GM12873 (cell line): ENCODE results near the gene OR2H1.

Source experiments
- TF ChIP-seq, protein P1 (sequence below): IDR thresholded peaks from 2 replicates; pipeline ENCODE4 v1.5.1; 2012; ENCODE audit warnings: low read depth, mild to moderate bottlenecking, moderate library complexity, low read length, control low read depth; ENCODE audit not compliant: insufficient read depth; ENCODE audit errors: missing control alignments

Gene OR2H1

GRCh38 chr6:29491574-29491973 lies 34.6 kb downstream of the OR2H1 start:
- TF ChIP-seq, protein P1, sequence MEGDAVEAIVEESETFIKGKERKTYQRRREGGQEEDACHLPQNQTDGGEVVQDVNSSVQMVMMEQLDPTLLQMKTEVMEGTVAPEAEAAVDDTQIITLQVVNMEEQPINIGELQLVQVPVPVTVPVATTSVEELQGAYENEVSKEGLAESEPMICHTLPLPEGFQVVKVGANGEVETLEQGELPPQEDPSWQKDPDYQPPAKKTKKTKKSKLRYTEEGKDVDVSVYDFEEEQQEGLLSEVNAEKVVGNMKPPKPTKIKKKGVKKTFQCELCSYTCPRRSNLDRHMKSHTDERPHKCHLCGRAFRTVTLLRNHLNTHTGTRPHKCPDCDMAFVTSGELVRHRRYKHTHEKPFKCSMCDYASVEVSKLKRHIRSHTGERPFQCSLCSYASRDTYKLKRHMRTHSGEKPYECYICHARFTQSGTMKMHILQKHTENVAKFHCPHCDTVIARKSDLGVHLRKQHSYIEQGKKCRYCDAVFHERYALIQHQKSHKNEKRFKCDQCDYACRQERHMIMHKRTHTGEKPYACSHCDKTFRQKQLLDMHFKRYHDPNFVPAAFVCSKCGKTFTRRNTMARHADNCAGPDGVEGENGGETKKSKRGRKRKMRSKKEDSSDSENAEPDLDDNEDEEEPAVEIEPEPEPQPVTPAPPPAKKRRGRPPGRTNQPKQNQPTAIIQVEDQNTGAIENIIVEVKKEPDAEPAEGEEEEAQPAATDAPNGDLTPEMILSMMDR: no peak

DNA sequence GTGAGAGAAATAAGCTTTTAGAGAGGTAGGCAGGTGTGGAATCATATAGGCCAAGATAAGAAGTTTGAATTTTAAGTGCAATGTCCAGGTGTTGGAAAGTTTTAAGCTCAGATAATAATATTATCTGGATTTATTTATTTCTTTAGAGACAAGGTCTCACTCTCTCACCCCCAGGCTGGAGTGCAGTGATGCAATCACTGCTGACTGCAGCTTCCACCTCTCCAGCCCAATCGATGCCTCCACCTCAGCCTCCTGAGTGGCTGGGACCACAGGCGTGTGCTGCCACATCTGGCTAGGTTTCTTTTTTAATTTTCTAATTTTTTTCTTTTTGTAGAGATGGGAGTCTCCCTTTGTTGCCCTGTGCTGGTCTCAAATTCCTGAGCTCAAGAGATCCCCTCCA lies 36.3 kb downstream of the OR2H1 start:
- TF ChIP-seq, protein P1: no peak

DNA sequence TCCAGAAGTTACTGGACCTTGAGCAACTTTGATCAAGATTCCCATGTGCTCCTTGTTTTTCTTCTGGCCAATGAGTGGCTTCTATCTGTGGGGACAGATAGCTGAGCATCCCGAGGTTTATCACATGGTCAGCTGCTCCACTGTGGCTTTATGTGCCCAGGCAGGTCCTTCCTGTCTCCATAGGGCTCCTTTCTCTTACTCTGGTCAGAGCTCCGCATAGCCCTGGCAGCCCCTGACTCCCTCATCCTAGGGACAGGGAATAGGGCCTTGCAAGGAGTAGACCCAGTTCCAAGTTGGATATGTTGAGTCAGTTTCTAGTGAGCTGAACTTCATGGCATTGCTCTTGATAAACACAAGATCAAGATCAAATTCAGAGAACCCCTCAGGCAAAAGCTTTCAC lies 37.2 kb downstream of the OR2H1 start:
- TF ChIP-seq, protein P1: no peak

DNA sequence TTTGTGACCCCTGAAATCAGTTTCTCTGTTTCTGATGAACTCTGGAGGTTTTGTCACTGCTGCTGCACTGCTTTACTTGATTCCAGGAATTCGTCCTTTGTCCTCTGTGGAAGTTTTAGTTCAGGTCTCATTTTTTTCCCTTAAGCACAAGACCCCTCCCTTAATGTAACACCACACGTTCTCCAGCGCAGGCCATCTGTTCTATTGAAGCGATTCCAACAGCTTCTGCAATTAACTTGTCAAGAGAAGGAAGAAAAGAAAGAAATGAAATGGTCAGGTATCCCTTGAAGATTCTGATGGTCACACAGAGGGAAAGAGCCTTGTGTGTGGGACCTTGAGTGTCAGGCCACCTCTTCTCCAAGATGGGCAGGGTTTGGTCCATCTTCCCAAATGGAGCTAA lies 38.6 kb downstream of the OR2H1 start:
- TF ChIP-seq, protein P1: no peak

GRCh38 chr6:29496961-29497360 lies 40.0 kb downstream of the OR2H1 start:
- TF ChIP-seq, protein P1: no peak

GRCh38 chr6:29499704-29500103 lies 42.7 kb downstream of the OR2H1 start:
- TF ChIP-seq, protein P1: no peak

DNA sequence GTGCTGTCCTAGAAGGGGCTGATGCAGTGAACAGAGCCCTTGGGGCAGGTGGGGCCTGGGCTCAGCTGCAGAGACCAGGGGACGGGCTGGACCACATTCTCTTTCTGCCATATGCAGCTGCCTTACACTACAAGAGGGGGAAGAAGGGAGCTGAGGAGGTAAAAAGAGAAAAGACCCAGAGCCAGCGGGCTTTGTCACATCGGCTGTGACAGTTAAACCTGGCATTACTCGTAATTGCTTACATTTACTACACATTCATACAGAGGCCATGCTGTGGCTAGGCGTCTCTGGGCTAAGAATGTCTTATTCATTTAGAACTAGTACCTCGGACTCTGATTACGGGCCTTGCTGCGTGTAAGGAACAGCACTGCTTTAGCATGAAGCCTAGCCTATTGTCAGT lies 43.6 kb downstream of the OR2H1 start:
- TF ChIP-seq, protein P1: no peak
